RWPE2 (cell line): ENCODE results near the gene SLC51A.
"Not testable (repeated sequence)": the region's sequence is repeated elsewhere in the genome, so short reads cannot be mapped to it uniquely, and the experiment has no call there.

Experiments
- ATAC-seq: fragments of 200-7000 bp; cut with Tn5 transposase; 3 replicates; pipeline ENCODE4 v1.9.1; 2021; ENCODE audit warnings: low read depth
- DNase-seq: peaks from one replicate; pipeline ENCODE4 v3.0.0-alpha.2; 2020; ENCODE audit warnings: low spot score
- H3K27ac ChIP-seq: fragments of 450-650 bp; 2 replicates; pipeline ENCODE4 v1.5.1; 2017; ENCODE audit warnings: mild to moderate bottlenecking; ENCODE audit not compliant: poor library complexity, severe bottlenecking
- H3K27me3 ChIP-seq: fragments of 250-450 bp; sonication (Bioruptor Pico); 2 replicates; pipeline ENCODE4 v1.5.1; 2021; ENCODE audit warnings: mild to moderate bottlenecking, moderate library complexity; ENCODE audit not compliant: insufficient read depth, poor library complexity, severe bottlenecking
- H3K36me3 ChIP-seq: fragments of 250-450 bp; sonication (Bioruptor Pico); 2 replicates; pipeline ENCODE4 v1.5.1; 2020; ENCODE audit warnings: low read depth, mild to moderate bottlenecking, moderate library complexity
- H3K4me1 ChIP-seq: fragments of 250-450 bp; sonication (Bioruptor Pico); 2 replicates; pipeline ENCODE4 v1.5.1; 2021; ENCODE audit warnings: mild to moderate bottlenecking, moderate library complexity; ENCODE audit not compliant: insufficient read depth, poor library complexity, severe bottlenecking
- H3K4me3 ChIP-seq: fragments of 250-450 bp; sonication (Bioruptor Pico); 2 replicates; pipeline ENCODE4 v1.5.1; 2021; ENCODE audit warnings: mild to moderate bottlenecking, moderate library complexity; ENCODE audit not compliant: severe bottlenecking
- H3K9me3 ChIP-seq: fragments of 250-450 bp; sonication (Bioruptor Pico); 2 replicates; pipeline ENCODE4 v1.5.1; 2021; ENCODE audit warnings: mild to moderate bottlenecking, moderate library complexity; ENCODE audit not compliant: severe bottlenecking
- CTCF ChIP-seq: fragments of 450-650 bp; IDR thresholded peaks from one replicate; pipeline ENCODE4 v1.5.1; 2017; ENCODE audit warnings: mild to moderate bottlenecking, moderate library complexity; ENCODE audit not compliant: poor library complexity, severe bottlenecking

Gene SLC51A

GRCh38 chr3:196216089-196216564 lies at the start of gene SLC51A:
TSS of gene SLC51A (plus strand) at chr3:196216534. CDS start at chr3:196216713, 179 bp downstream.
- Histone ChIP-seq H3K27me3 (no peaks in the 10 kb centered on the region), H3K4me1 (peaks cover 6% of the 10 kb centered on the region), H3K4me3 (no peak within 1 kb of the TSS), H3K36me3 (no peaks in the 10 kb centered on the region), H3K9me3 (no peaks in the 10 kb centered on the region), H3K27ac (no peak within 1 kb of the TSS)
- peak; percentile 65 for ATAC-seq
- DNase-seq = no peak
- no peak for TF ChIP-seq CTCF

- Histone ChIP-seq H3K27me3 (no peaks in the 10 kb centered on the region), H3K4me1 (no peaks in the 10 kb centered on the region), H3K4me3 (no peak overlapping the region), H3K27ac (no peak overlapping the region), H3K36me3 (no peaks in the 10 kb centered on the region), H3K9me3 (no peaks in the 10 kb centered on the region)
- TF ChIP-seq CTCF = no peak
- DNase-seq = no peak
- ATAC-seq = no peak
Measured at GRCh38 chr3:196166741-196167140, 49.6 kb upstream of the SLC51A start.

GRCh38 chr3:196168808-196169391 lies 47.4 kb upstream of the SLC51A start:
- Histone ChIP-seq H3K27me3 (no peaks in the 10 kb centered on the region), H3K36me3 (no peaks in the 10 kb centered on the region), H3K27ac (no peak overlapping the region), H3K4me3 (no peak overlapping the region), H3K4me1 (no peaks in the 10 kb centered on the region), H3K9me3 (no peaks in the 10 kb centered on the region)
- DNase-seq (no peak), ATAC-seq (no peak)
- no peak for TF ChIP-seq CTCF

- ATAC-seq = no peak
- Histone ChIP-seq H3K27me3 (no peaks in the 10 kb centered on the region), H3K4me3 (no peak overlapping the region), H3K36me3 (no peaks in the 10 kb centered on the region), H3K27ac (no peak overlapping the region), H3K4me1 (no peaks in the 10 kb centered on the region), H3K9me3 (no peaks in the 10 kb centered on the region)
- TF ChIP-seq CTCF = no peak
- DNase-seq = no peak
Measured at GRCh38 chr3:196169836-196170240, 46.5 kb upstream of the SLC51A start.

- H3K27me3 ChIP-seq, H3K9me3 ChIP-seq, H3K4me1 ChIP-seq, ATAC-seq, DNase-seq, H3K36me3 ChIP-seq, H3K27ac ChIP-seq, H3K4me3 ChIP-seq: not testable (repeated sequence)
Measured at GRCh38 chr3:196170296-196170695, 46.0 kb upstream of the SLC51A start.
